ENCODE results near the gene SLC25A1.

Gene SLC25A1

GRCh38 chr22:19184276-19184997 lies 5.9 kb upstream of the SLC25A1 start:
- TF ChIP-seq PAX5 (IDR thresholded peaks at IDR 0.05; ENCODE audit: insufficient read depth, low read length, severe bottlenecking) (no peak), TAF1 (IDR thresholded peaks at IDR 0.05; ENCODE audit: low read depth, low read length) (no peak), POLR2A (IDR thresholded peaks at IDR 0.05; ENCODE audit: low read depth, low read length) (no peak), SPI1 (IDR thresholded peaks at IDR 0.05; ENCODE audit: low read depth, low read length) (no peak), POLR2AphosphoS5 (IDR thresholded peaks at IDR 0.05; ENCODE audit: low read depth, low read length) (no peak), POU2F2 (IDR thresholded peaks at IDR 0.05; ENCODE audit: low read depth, low read length) (no peak)
- FAIRE-seq (no peak), DNase-seq (ENCODE audit: insufficient read length, low spot score) (no peak)

DNA sequence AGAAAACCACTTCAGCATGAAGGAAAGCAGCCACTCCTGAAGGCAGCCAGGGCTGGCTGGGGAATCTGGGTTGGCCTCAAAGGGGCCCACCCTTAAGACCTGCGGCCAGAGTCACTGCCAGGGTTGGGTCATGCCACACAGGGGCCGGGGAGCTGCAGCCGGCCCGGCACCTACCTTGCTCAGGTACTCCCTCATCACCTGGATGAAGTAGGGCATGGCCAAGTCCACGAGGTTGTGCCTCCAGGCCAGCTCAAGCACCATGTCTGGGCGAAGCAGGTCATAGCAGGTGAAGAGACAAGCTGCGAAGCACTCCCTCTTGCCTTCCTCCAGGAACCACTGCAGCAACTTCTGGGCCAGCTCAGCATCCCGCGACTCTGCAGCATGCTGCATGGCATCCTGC lies 4.7 kb upstream of the SLC25A1 start:
- FAIRE-seq = no peak
- no peak for DNase-seq (ENCODE audit: insufficient read length, low spot score)
- TF ChIP-seq POU2F2 (IDR thresholded peaks at IDR 0.05; ENCODE audit: low read depth, low read length) (no peak), PAX5 (IDR thresholded peaks at IDR 0.05; ENCODE audit: insufficient read depth, low read length, severe bottlenecking) (no peak), SPI1 (IDR thresholded peaks at IDR 0.05; ENCODE audit: low read depth, low read length) (no peak)

DNA sequence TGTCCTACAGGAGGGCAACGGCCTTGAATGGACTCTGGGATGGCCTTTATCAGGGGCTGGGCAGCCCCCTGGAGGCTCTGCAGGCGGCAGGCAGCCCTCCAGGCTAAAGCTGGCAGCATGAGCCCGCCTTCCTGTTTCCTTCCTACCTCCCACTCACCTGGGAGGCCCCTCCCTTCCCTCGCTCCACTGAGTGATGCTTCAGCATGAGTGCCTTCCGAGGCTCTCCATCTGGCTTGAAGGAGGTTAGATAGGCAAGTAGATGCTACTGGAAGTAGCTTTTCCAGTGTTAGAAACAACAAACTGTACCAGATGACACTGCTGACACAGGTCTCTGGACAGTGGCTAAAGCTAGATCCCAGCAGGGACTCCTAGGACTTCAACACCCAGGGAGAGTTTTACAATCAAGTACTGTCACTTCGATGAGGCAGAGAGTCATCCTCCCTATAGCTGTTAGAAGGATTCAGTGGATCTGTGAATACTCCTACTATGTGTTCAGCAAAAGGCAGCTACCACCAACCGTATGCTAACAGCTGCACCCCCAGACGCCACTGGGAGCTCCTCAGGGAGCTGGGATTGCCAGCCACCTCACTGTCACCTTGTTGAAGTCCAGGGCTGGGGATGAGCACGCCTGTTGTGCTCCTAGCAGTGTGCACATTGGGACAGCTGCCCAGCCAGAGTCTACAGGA lies 4.1 kb upstream of the SLC25A1 start:
- TF ChIP-seq TAF1 (IDR thresholded peaks at IDR 0.05; ENCODE audit: low read depth, low read length) (no peak), SPI1 (IDR thresholded peaks at IDR 0.05; ENCODE audit: low read depth, low read length) (peak; percentile 12; the same call in 1 of the 2 replicates)
- DNase-seq (ENCODE audit: insufficient read length, low spot score) (no peak), FAIRE-seq (peak; percentile 77)

- no peak for FAIRE-seq
- DNase-seq (ENCODE audit: insufficient read length, low spot score) = no peak
- TF ChIP-seq PAX5 (IDR thresholded peaks at IDR 0.05; ENCODE audit: insufficient read depth, low read length, severe bottlenecking) = no peak
- no peak for TF ChIP-seq POLR2AphosphoS5 (IDR thresholded peaks at IDR 0.05; ENCODE audit: low read depth, low read length)
- no peak for TF ChIP-seq SPI1 (IDR thresholded peaks at IDR 0.05; ENCODE audit: low read depth, low read length)
- TF ChIP-seq POLR2A (IDR thresholded peaks at IDR 0.05; ENCODE audit: low read depth, low read length) = no peak
- TF ChIP-seq POU2F2 (IDR thresholded peaks at IDR 0.05; ENCODE audit: low read depth, low read length) = no peak
- TF ChIP-seq TAF1 (IDR thresholded peaks at IDR 0.05; ENCODE audit: low read depth, low read length) = no peak
Observed at GRCh38 chr22:19181786-19182471, 3.4 kb upstream of the SLC25A1 start.

GRCh38 chr22:19180740-19181410 lies 2.3 kb upstream of the SLC25A1 start:
- FAIRE-seq (no peak), DNase-seq (ENCODE audit: insufficient read length, low spot score) (no peak)
- TF ChIP-seq TAF1 (IDR thresholded peaks at IDR 0.05; ENCODE audit: low read depth, low read length) (no peak), POLR2A (IDR thresholded peaks at IDR 0.05; ENCODE audit: low read depth, low read length) (no peak), POU2F2 (IDR thresholded peaks at IDR 0.05; ENCODE audit: low read depth, low read length) (no peak), SPI1 (IDR thresholded peaks at IDR 0.05; ENCODE audit: low read depth, low read length) (no peak), PAX5 (IDR thresholded peaks at IDR 0.05; ENCODE audit: insufficient read depth, low read length, severe bottlenecking) (no peak), POLR2AphosphoS5 (IDR thresholded peaks at IDR 0.05; ENCODE audit: low read depth, low read length) (no peak)

DNA sequence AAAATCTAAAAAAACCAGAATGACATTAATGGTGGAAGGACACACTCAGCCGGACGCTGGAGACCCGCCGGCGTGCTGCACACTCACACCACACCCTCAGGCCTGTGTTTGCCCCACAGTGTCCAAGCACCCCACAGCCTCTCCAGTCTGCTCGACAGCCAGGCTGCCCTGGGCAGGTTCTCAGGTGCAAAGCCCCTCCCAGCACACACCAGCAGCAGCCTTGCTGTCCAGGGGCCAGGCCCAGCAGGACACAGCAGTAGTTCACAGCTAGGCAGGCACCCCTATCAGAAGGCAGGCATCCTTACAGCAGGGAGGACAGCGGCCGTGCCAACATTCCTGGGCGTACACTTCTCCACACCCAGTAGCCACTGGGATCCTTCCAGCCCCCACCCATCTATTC lies 1.7 kb upstream of the SLC25A1 start:
- DNase-seq (ENCODE audit: insufficient read length, low spot score) = no peak
- FAIRE-seq = no peak
- no peak for TF ChIP-seq POLR2AphosphoS5 (IDR thresholded peaks at IDR 0.05; ENCODE audit: low read depth, low read length)
- TF ChIP-seq TAF1 (IDR thresholded peaks at IDR 0.05; ENCODE audit: low read depth, low read length) = no peak
- no peak for TF ChIP-seq POU2F2 (IDR thresholded peaks at IDR 0.05; ENCODE audit: low read depth, low read length)
- TF ChIP-seq POLR2A (IDR thresholded peaks at IDR 0.05; ENCODE audit: low read depth, low read length) = no peak
- no peak for TF ChIP-seq PAX5 (IDR thresholded peaks at IDR 0.05; ENCODE audit: insufficient read depth, low read length, severe bottlenecking)
- TF ChIP-seq SPI1 (IDR thresholded peaks at IDR 0.05; ENCODE audit: low read depth, low read length) = no peak

DNA sequence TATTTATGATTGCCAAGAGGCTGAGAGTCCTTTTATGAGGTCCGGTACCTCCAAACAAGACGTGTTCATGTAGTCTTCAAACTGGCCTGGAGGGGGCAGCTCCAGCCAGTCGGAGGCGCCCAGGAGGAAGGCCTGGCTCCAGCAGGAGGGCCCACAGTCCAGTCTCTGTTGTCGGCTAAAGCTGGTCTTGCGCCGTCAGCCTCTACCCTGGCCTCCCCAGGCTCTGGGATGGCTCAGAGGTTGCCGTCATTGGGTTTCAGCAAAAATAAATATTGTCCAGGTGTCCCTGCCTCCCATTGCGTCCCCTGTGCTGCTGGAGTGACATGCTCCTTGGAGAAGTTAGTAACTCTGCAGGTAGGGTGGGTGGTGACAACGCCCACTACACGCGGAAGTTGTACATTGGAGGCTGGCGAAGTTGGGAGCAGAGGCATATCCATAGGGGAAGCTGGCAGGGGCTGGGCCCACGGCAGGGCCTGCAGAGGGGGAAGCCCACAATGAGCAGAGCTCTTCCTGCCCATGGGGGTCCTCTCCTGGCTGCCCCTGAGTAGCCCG lies 1.0 kb upstream of the SLC25A1 start:
- FAIRE-seq = peak; percentile 86

DNA sequence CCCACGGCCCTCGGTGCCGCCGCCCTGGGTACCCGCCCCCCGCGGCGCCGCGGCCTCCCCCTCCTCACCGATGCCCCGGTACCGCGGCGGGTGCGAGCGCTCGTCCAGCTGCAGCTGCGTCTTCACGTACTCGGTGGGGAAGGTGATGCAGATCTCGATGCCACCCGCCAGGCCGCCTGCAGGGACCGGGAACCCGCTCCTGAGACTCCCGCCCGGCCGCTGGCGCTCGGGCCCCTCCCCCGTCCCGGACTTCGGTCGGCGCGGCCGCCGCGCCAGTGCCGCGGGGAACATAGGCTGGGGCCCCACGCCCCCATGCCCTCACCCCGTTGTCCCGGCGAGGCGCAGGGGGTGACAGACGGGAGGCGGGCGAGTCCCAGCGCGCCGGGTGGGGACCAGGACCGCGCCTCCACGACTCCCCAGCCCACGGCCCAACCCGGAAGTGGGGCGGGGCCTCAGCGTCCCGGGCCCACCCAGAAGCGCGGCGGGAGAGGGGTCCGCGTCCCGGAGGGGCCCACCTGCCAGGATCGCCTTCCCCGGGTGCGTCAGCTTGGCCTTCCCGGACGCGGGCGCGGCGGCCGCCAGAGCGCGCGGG lies 375 bp downstream of the SLC25A1 start:
- DNase-seq (ENCODE audit: insufficient read length, low spot score) (peak; percentile 59), FAIRE-seq (peak; percentile 31)
- TF ChIP-seq SPI1 (IDR thresholded peaks at IDR 0.05; ENCODE audit: low read depth, low read length) = no peak
- TF ChIP-seq PAX5 (IDR thresholded peaks at IDR 0.05; ENCODE audit: insufficient read depth, low read length, severe bottlenecking) = no peak
- TF ChIP-seq TAF1 (IDR thresholded peaks at IDR 0.05; ENCODE audit: low read depth, low read length) = no peak
- no peak for TF ChIP-seq POLR2A (IDR thresholded peaks at IDR 0.05; ENCODE audit: low read depth, low read length)
- no peak for TF ChIP-seq POU2F2 (IDR thresholded peaks at IDR 0.05; ENCODE audit: low read depth, low read length)
- TF ChIP-seq POLR2AphosphoS5 (IDR thresholded peaks at IDR 0.05; ENCODE audit: low read depth, low read length) = no peak

More for the DNA sequence above, 1.0 kb upstream of the SLC25A1 start:
- TF ChIP-seq PAX5 (IDR thresholded peaks at IDR 0.05; ENCODE audit: insufficient read depth, low read length, severe bottlenecking) (no peak), POU2F2 (IDR thresholded peaks at IDR 0.05; ENCODE audit: low read depth, low read length) (no peak), POLR2AphosphoS5 (IDR thresholded peaks at IDR 0.05; ENCODE audit: low read depth, low read length) (no peak), TAF1 (IDR thresholded peaks at IDR 0.05; ENCODE audit: low read depth, low read length) (no peak)
- DNase-seq (ENCODE audit: insufficient read length, low spot score) = peak; percentile 79
